T-helper 1 cell treated with Interleukin-12 subunit alpha and Interleukin-12 subunit beta and Interleukin-4 antibody, amounts not matched to agents 30 ng/mL and 1 ng/mL, for 36 hours (primary cell): ENCODE measurements around the gene SDCBP2. TPM values are rescaled to one million over a fixed set of nuclear protein-coding genes. Genes with fewer than 3 reads are reported as not detected.

Source experiments
- intact Hi-C: fragments of 100-400 bp; cut with micrococcal nuclease; formaldehyde crosslinking; loops from one replicate; pipeline ENCODE4 v1.15.1; 2024
- total RNA-seq: library from RNA; stranded (reverse); gene quantifications from 2 replicates; pipeline ENCODE4 v1.2.3, GENCODE V29; 2022

SDCBP2 gene
- total RNA-seq, 1 donor from 2014 or later, result 2.5 TPM

GRCh38 chr20:1280195-1281102 lies 48.5 kb downstream of the SDCBP2 start:
- intact Hi-C loops, result no loop called here

- intact Hi-C loops, result no loop called here
These were observed 49.9 kb downstream of the SDCBP2 start for GRCh38 chr20:1278993-1279392.

GRCh38 chr20:1277529-1278322 lies 51.2 kb downstream of the SDCBP2 start:
- intact Hi-C loops, result no loop called here

- intact Hi-C loops, result no loop called here
These were observed 53.0 kb downstream of the SDCBP2 start for GRCh38 chr20:1275919-1276318.

GRCh38 chr20:1274485-1275311 lies 54.2 kb downstream of the SDCBP2 start:
- intact Hi-C loops, result no loop called here

GRCh38 chr20:1273366-1273765 lies 55.6 kb downstream of the SDCBP2 start:
- intact Hi-C loops, result no loop called here

- intact Hi-C loops, result no loop called here
These were observed 56.4 kb downstream of the SDCBP2 start for GRCh38 chr20:1272368-1273100.

GRCh38 chr20:1269850-1270249 lies 59.1 kb downstream of the SDCBP2 start:
- intact Hi-C loops, result loop anchor here (5.0 kb wide), 1 partner anchor 728 kb away; the partner anchor contains the start of gene CSNK2A1

- intact Hi-C loops, result loop anchor here (5.0 kb wide), 1 partner anchor 727 kb away; the partner anchor contains the start of gene CSNK2A1
These were observed 59.7 kb downstream of the SDCBP2 start for GRCh38 chr20:1269235-1269634.

- intact Hi-C loops, result loop anchor here (5.0 kb wide), 1 partner anchor 726 kb away; the partner anchor contains the start of gene CSNK2A1
These were observed 61.0 kb downstream of the SDCBP2 start for GRCh38 chr20:1267809-1268374.

GRCh38 chr20:1267161-1267560 lies 61.8 kb downstream of the SDCBP2 start:
- intact Hi-C loops, result loop anchor here (5.0 kb wide), 1 partner anchor 725 kb away; the partner anchor contains the start of gene CSNK2A1

- intact Hi-C loops, result loop anchor here (1.0 to 5.0 kb wide), 9 partner anchors 21 to 724 kb away; partner anchors contain the start of genes CSNK2A1, FKBP1A, PSMF1 and RAD21L1
These were observed 62.6 kb downstream of the SDCBP2 start, which contains the start of gene SNPH for GRCh38 chr20:1266167-1266973. TSS of gene SNPH (plus strand) at chr20:1266294. CDS start at chr20:1296240, 29,946 bp downstream.

- intact Hi-C loops, result loop anchor here (1.0 to 5.0 kb wide), 9 partner anchors 21 to 724 kb away; partner anchors contain the start of genes CSNK2A1, FKBP1A, PSMF1 and RAD21L1
These were observed 63.1 kb downstream of the SDCBP2 start for GRCh38 chr20:1265916-1266166.

- intact Hi-C loops, result loop anchor here (5.0 kb wide), 1 partner anchor 723 kb away; the partner anchor contains the start of gene CSNK2A1
These were observed 63.6 kb downstream of the SDCBP2 start for GRCh38 chr20:1265226-1265915.

GRCh38 chr20:1264727-1265126 lies 64.2 kb downstream of the SDCBP2 start:
- intact Hi-C loops, result loop anchor here (5.0 kb wide), 1 partner anchor 722 kb away; the partner anchor contains the start of gene CSNK2A1

- intact Hi-C loops, result no loop called here
These were observed 65.1 kb downstream of the SDCBP2 start for GRCh38 chr20:1263853-1264252.
